ENCODE measurements around the gene REEP5. TPM values are rescaled to one million over a fixed set of nuclear protein-coding genes. Genes with fewer than 3 reads are reported as not detected.

Gene REEP5
- total and polyA plus RNA-seq, 2 of the 13 experiments (the other 11 are each of a cell fraction or from before 2014, with no cell fraction given) = 49.4 to 239 TPM

DNA sequence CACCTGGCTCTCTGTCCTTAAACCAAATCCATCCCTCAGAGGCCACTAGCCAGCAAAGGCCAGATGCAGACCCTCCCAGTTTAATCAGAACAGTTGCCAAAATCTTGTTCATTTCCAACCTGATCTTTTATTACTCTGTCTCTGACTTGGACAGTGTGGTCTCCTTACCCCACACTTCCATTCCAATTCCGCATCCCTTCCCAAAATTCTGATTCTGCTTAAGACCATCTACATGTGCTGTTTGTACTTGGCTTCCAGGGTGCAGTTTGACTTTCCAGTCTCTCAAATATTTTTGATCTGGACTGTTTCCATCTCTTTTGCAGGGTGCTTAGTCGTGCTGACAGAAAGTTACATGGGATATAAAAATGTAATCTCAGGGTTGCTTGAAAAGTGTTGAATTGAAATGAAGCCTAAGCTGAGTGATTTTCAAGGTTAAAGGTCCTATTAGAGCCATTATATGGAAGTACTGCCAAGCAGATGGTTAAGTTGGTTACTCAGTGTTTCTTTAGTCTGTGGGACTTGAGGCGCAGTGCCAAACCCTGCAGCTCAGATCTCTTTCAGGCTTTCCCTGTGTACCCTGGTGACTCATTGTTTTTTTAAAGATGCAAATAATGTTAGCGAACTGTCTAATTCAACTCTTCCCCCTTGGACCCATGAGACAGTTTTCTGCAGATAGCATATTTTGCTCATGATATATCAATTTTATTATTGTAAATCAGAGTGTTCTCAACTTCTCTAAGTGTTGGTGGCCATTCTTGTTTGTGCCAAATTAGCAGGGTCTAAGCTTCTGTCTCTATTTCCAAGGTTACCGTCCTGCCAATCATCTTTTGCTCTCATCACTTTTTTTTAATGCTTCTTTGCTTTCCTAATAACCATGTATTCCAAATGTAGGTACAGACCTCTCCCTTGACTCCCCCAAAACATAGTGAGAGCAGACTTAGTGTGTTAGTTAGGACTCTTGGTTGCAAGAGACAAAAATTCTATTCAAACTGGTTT is 36.4 kb upstream of the REEP5 start (continued):
- TF ChIP-seq HMGA1 (CRISPR knock-in tag; conservative IDR thresholded peaks at IDR 0.05) = no peak
- no peak for TF ChIP-seq TCF12 (IDR thresholded peaks at IDR 0.05)
- no peak for TF ChIP-seq TCF12 (CRISPR knock-in tag; IDR thresholded peaks at IDR 0.05)
- TF ChIP-seq EP300 (IDR thresholded peaks at IDR 0.05; ENCODE audit: low read depth in 2 of 2, low read length in 2 of 2) = 0 out of 4 replicates have a peak, but pooled peaks of 1 of the 2 experiments have one; percentile 8
- TF ChIP-seq EP300 (CRISPR knock-in tag; IDR thresholded peaks at IDR 0.05; ENCODE audit: borderline replicate concordance) = no peak
- no peak for TF ChIP-seq PHF21A (CRISPR knock-in tag; IDR thresholded peaks at IDR 0.05)
- no peak for TF ChIP-seq HNRNPK (IDR thresholded peaks at IDR 0.05; ENCODE audit: low read depth, low read length, poor library complexity, severe bottlenecking)
- no peak for TF ChIP-seq KLF6 (CRISPR knock-in tag; IDR thresholded peaks at IDR 0.05)
- TF ChIP-seq MYNN (CRISPR knock-in tag; IDR thresholded peaks at IDR 0.05; ENCODE audit: low read depth) = no peak
- no peak for TF ChIP-seq ZMYM2 (CRISPR knock-in tag; IDR thresholded peaks at IDR 0.05)
- TF ChIP-seq CREM (IDR thresholded peaks at IDR 0.05) = no peak
- no peak for TF ChIP-seq CREM (CRISPR knock-in tag; IDR thresholded peaks at IDR 0.05)
- TF ChIP-seq ZNF30 (CRISPR knock-in tag; IDR thresholded peaks at IDR 0.05) = no peak
- TF ChIP-seq ZNF12 (CRISPR knock-in tag; IDR thresholded peaks at IDR 0.05) = no peak
- no peak for TF ChIP-seq U2AF1 (optimal IDR thresholded peaks at IDR 0.05; ENCODE audit: low read depth, low read length)
- TF ChIP-seq ETV6 (CRISPR knock-in tag; conservative IDR thresholded peaks at IDR 0.05) = no peak
- TF ChIP-seq KAT8 (CRISPR knock-in tag; IDR thresholded peaks at IDR 0.05) = no peak
- no peak for TF ChIP-seq FOXK1 (CRISPR knock-in tag; IDR thresholded peaks at IDR 0.05; ENCODE audit: borderline replicate concordance, low read depth)
- TF ChIP-seq HMG20A (CRISPR knock-in tag; IDR thresholded peaks at IDR 0.05; ENCODE audit: borderline replicate concordance) = peak; percentile 57; the same call in 1 of the 2 replicates
- TF ChIP-seq NFYC (CRISPR knock-in tag; IDR thresholded peaks at IDR 0.05) = no peak
- peak; percentile 56; the same call in 1 of the 2 replicates for TF ChIP-seq GATAD2A (CRISPR knock-in tag; IDR thresholded peaks at IDR 0.05)
- TF ChIP-seq TBL1XR1 (IDR thresholded peaks at IDR 0.05; ENCODE audit: borderline replicate concordance, low read length, partially characterized antibody) = no peak
- no peak for TF ChIP-seq ZNF180 (CRISPR knock-in tag; IDR thresholded peaks at IDR 0.05; ENCODE audit: borderline replicate concordance, low read depth)
- 0 out of 2 replicates have a peak, but pooled peaks have one; percentile 15 for TF ChIP-seq SAP130 (CRISPR knock-in tag; IDR thresholded peaks at IDR 0.05; ENCODE audit: low read depth)
- no peak for TF ChIP-seq ATF7 (IDR thresholded peaks at IDR 0.05)
- TF ChIP-seq ATF7 (CRISPR knock-in tag; IDR thresholded peaks at IDR 0.05) = no peak
- TF ChIP-seq, protein P1, sequence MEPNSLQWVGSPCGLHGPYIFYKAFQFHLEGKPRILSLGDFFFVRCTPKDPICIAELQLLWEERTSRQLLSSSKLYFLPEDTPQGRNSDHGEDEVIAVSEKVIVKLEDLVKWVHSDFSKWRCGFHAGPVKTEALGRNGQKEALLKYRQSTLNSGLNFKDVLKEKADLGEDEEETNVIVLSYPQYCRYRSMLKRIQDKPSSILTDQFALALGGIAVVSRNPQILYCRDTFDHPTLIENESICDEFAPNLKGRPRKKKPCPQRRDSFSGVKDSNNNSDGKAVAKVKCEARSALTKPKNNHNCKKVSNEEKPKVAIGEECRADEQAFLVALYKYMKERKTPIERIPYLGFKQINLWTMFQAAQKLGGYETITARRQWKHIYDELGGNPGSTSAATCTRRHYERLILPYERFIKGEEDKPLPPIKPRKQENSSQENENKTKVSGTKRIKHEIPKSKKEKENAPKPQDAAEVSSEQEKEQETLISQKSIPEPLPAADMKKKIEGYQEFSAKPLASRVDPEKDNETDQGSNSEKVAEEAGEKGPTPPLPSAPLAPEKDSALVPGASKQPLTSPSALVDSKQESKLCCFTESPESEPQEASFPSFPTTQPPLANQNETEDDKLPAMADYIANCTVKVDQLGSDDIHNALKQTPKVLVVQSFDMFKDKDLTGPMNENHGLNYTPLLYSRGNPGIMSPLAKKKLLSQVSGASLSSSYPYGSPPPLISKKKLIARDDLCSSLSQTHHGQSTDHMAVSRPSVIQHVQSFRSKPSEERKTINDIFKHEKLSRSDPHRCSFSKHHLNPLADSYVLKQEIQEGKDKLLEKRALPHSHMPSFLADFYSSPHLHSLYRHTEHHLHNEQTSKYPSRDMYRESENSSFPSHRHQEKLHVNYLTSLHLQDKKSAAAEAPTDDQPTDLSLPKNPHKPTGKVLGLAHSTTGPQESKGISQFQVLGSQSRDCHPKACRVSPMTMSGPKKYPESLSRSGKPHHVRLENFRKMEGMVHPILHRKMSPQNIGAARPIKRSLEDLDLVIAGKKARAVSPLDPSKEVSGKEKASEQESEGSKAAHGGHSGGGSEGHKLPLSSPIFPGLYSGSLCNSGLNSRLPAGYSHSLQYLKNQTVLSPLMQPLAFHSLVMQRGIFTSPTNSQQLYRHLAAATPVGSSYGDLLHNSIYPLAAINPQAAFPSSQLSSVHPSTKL (CRISPR knock-in tag; IDR thresholded peaks at IDR 0.05) = peak; percentile 65
- TF ChIP-seq FOSL1 (CRISPR knock-in tag; IDR thresholded peaks at IDR 0.05; ENCODE audit: borderline replicate concordance) = peak; percentile 61; the same call in 1 of the 2 replicates
- TF ChIP-seq, protein P2, sequence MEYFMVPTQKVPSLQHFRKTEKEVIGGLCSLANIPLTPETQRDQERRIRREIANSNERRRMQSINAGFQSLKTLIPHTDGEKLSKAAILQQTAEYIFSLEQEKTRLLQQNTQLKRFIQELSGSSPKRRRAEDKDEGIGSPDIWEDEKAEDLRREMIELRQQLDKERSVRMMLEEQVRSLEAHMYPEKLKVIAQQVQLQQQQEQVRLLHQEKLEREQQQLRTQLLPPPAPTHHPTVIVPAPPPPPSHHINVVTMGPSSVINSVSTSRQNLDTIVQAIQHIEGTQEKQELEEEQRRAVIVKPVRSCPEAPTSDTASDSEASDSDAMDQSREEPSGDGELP (IDR thresholded peaks at IDR 0.05; ENCODE audit: borderline replicate concordance, low read depth) = no peak
